ENCODE data around the gene GXYLT2.

Gene GXYLT2, protein sequence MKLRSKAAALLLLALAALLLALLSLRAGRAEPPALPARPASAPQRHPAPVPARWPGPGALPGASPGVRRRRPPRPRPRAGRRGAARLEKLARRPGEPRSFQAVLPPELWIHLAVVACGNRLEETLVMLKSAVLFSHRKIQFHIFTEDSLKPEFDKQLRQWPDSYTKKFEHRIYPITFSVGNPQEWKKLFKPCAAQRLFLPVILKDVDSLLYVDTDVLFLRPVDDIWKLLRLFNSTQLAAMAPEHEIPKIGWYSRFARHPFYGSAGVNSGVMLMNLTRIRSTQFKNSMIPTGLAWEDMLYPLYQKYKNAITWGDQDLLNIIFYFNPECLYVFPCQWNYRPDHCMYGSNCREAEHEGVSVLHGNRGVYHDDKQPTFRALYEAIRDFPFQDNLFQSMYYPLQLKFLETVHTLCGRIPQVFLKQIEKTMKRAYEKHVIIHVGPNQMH

DNA sequence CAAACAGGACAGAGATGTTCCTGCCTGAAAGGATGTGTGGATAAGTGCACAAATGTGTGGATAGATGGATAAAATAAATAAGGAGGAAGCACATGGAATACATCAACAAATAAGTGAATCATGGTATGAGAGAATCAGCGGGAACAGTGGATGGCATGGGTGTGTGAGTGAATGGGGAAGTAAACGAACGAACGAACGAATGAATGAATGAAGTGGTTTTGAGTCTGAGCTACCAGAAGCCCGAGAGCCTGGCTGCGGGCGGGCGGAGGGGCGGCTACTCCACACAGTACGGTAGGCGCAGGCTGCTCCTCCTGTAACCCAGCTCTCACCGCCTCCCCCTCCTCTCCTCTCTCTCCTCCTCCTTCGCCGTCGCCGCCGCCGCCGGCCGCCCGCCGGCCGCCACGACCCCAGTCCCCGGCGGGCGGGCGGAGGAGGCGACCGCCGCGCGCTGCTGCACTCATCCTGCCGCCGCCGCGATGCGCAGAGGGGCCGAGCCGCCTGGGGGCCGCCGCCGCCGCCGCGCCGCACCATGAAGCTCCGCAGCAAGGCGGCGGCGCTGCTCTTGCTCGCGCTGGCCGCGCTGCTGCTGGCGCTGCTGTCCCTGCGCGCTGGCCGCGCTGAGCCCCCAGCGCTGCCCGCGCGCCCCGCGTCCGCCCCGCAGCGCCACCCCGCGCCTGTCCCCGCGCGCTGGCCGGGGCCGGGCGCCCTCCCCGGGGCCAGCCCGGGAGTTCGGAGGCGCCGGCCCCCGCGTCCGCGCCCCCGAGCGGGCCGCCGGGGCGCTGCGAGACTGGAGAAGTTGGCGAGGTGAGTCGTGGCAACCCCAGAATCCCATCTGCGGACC is at the start of gene GXYLT2:
Gene GXYLT2, plus strand, starts transcription at position 342 of the 841 bp plus-strand sequence. Its CDS starts 188 bp downstream, at position 530.
- DNase-seq: peak; percentile 37

DNA sequence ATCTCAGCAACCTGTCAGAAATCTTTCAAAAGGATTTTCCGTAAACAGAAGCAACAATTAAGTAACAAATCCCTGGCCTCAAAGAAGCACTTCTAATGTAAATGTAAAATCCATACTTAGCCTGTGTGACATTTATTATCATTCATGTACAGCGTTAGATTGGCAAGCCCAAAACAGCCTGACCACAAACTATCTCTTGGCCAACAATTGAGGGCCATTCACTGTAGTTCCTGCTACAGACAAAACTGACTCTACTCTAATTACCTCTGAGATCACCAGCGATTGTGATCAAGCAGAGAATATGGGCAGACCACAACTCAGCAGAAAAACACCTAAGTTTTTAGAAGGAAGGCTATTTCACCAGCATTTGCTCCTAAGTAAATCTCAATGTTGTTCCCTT is 48.8 kb upstream of the GXYLT2 start:
- no peak for DNase-seq

DNA sequence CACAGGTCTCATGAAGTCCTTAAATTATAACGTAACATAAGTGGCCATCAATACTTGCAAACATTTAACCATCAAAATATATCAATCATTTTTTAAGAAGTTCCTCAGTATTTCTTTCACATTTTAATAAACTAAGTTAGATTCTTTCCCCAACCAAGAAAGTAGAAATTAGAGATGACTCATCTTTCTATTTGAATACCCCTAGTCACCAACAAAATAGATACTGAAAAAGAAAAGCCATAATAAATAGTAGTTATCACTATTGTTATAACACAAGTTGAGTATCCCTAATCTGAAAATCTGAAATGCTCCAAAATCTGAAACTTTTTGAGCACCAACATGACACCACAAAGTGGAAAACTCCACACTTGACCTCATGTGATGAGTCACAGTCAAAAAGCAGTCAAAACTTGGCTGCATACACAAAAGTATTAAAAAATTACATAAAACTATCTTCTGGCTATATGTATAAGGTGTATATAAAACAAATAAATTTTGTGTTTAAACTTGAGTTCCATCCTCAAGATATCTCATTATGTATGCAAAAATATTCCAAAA is 43.3 kb upstream of the GXYLT2 start:
- no peak for DNase-seq

- no peak for DNase-seq
These were observed 41.7 kb upstream of the GXYLT2 start for GRCh38 chr3:72846166-72846565.

DNA sequence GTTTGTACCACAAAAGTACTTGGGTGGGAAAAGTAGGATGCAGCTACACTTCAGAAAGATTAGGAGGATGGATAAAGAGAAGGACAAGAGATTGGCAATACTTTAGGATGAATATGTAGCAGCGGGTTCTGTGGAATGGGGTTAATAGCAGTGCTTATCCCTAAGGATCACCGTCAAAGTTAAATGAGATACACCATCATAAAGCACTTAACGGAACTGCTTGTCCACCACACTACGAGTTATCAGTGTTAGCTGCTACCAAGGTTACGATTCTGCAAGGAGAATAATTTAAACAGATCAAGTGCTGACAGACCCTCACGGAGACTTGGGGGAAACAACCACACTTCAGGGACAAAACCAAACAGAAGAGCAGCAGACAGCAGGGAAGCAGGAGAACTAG is 40.6 kb upstream of the GXYLT2 start:
- DNase-seq: no peak

GRCh38 chr3:72847751-72848702 is 39.8 kb upstream of the GXYLT2 start, which contains the start of gene SHQ1:
Gene SHQ1 (minus strand): TSS chr3:72848445. CDS start chr3:72848340, 105 bp downstream.
- DNase-seq: peak; percentile 93

DNA sequence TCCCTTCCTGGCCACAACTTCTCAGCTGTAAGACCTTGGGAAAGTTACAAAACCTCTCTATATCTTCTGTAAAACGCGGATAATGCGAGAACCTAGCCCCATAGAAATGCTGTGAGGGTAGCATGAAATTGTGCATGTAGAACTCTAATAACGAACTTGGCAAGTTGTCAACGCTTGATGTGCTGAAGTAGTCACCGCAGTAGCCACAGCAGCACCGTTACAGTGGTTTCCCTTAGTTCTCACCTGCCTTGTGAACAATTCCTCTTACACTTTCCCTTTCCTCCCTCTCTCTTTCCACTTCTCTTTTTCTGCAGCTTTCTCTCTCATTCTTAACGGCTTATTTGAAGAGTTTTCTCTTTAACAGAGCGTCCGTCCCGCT is 39.2 kb upstream of the GXYLT2 start:
- no peak for DNase-seq

DNA sequence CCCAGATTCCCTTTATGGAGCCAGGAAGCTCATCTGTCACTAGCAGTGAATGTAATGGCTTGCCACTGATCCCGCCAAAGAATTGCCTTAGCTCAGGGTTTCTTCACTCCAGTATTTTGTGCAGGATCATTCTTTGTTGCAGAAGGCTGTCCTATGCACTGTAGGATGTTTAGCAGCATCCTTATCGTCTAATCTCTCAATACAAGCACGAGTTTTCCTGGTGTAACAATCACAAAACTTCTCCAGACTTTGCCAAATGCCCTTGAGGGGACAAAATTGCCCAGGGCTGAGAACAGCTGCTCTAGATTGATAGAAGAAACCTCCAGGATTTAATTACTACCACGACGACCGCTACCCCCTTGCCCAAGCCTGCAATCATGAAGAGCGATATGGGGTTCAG is 32.8 kb upstream of the GXYLT2 start:
- DNase-seq: no peak

GRCh38 chr3:72860053-72860452 is 27.8 kb upstream of the GXYLT2 start:
- no peak for DNase-seq

- no peak for DNase-seq
These were observed 27.0 kb upstream of the GXYLT2 start for GRCh38 chr3:72860846-72861245.

- DNase-seq: no peak
These were observed 25.3 kb upstream of the GXYLT2 start for GRCh38 chr3:72862314-72863090.

DNA sequence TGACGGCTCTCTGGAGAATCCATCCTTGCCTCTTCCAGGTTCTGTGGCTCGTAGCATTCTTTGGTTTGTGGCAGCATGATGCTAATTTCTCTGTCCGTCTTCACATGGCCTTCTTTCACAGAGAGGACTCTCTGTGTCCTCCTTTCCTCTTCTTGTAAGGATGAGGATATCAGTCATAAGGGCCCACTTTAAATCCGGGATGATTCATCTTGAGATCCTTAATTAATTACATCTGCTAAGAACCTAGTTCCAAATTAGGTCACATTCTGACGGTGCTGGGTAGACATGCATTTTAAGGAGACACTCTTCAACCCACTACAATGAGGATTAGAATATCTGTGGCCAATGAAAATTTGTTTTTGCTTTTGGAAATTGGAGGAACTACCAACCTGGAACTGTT is 15.7 kb upstream of the GXYLT2 start:
- no peak for DNase-seq

- DNase-seq: no peak
These were observed 522 bp upstream of the GXYLT2 start for GRCh38 chr3:72887343-72887704.

- DNase-seq: no peak
These were observed 882 bp downstream of the GXYLT2 start for GRCh38 chr3:72888546-72889309.

GRCh38 chr3:72889310-72890165 is 1.7 kb downstream of the GXYLT2 start:
- no peak for DNase-seq

GRCh38 chr3:72890166-72890925 is 2.5 kb downstream of the GXYLT2 start:
- no peak for DNase-seq

GRCh38 chr3:72891053-72891855 is 3.4 kb downstream of the GXYLT2 start:
- DNase-seq: peak; percentile 58

Data from T1000 (cell line).